IMR-90 (cell line): ENCODE data around the gene TFDP2. TPM values are rescaled to one million over a fixed set of nuclear protein-coding genes. Genes with fewer than 3 reads are reported as not detected.

Experiments
- ATAC-seq: fragments of 200-7000 bp; cut with Tn5 transposase; 2 replicates; pipeline ENCODE4 v1.9.1; 2020; ENCODE audit warnings: low read depth, mild to moderate bottlenecking, moderate library complexity
- BruUV-seq: library from RNA; stranded (reverse); fragments of 400-500 nt; replicated peaks from 2 replicates; lab custom pipeline; 2021; lab: Mats Ljungman, UMichigan
- CTCF ChIA-PET: fragments of 300-600 bp; formaldehyde crosslinking; extraction: SDS; loops from one replicate; lab custom pipeline; 2021; ENCODE audit warnings: antibody characterized with exemption; lab: Yijun Ruan, JAX
- POLR2A ChIA-PET: fragments of 300-600 bp; sonication (Branson Sonifier 250); formaldehyde crosslinking; loops from one replicate; lab custom pipeline; 2022; ENCODE audit warnings: antibody characterized with exemption; ENCODE audit not compliant: unreplicated experiment; lab: Charles Lee
- DNase-seq: peaks from one replicate; pipeline ENCODE4 v3.0.0; 2013
- H2AFZ ChIP-seq: replicated peaks from 2 replicates; pipeline ENCODE3; 2013; ENCODE audit warnings: low read length, mild to moderate bottlenecking; ENCODE audit not compliant: poor library complexity
- H2AK5ac ChIP-seq: 2 replicates; pipeline ENCODE4 v1.6.1; 2013; ENCODE audit warnings: low read depth, low read length, inconsistent platforms
- H2AK9ac ChIP-seq: replicated peaks from 2 replicates; pipeline ENCODE3; 2013; ENCODE audit warnings: mild to moderate bottlenecking, low read depth, low read length, moderate library complexity; ENCODE audit not compliant: poor library complexity
- H2BK120ac ChIP-seq: 2 replicates; pipeline ENCODE4 v1.6.1; 2013; ENCODE audit warnings: low read depth, low read length, inconsistent platforms
- H2BK15ac ChIP-seq: 3 replicates; pipeline ENCODE4 v1.6.1; 2013; ENCODE audit warnings: low read depth, low read length, inconsistent platforms
- H2BK20ac ChIP-seq: 2 replicates; pipeline ENCODE4 v1.6.1; 2013; ENCODE audit warnings: low read depth, mild to moderate bottlenecking, inconsistent platforms, low read length, moderate library complexity
- H2BK5ac ChIP-seq: 2 replicates; pipeline ENCODE4 v1.6.1; 2013; ENCODE audit warnings: mild to moderate bottlenecking, low read depth, low read length, inconsistent platforms; ENCODE audit not compliant: poor library complexity, severe bottlenecking
- H3K14ac ChIP-seq: replicated peaks from 2 replicates; pipeline ENCODE4 v1.6.1; 2013; ENCODE audit warnings: low read depth, low read length, inconsistent platforms
- H3K18ac ChIP-seq: 2 replicates; pipeline ENCODE4 v1.6.1; 2013; ENCODE audit warnings: low read depth, low read length, control low read depth
- H3K23ac ChIP-seq: 2 replicates; pipeline ENCODE4 v1.6.1; 2013; ENCODE audit warnings: low read depth, low read length, inconsistent platforms
- H3K27ac ChIP-seq: 2 replicates; pipeline ENCODE4 v1.5.1; 2013; ENCODE audit warnings: mild to moderate bottlenecking, control low read depth, low read length; ENCODE audit not compliant: insufficient read depth
- H3K27me3 ChIP-seq: 2 replicates; pipeline ENCODE4 v1.6.1; 2013; ENCODE audit warnings: low read length; ENCODE audit not compliant: control insufficient read depth, insufficient read depth
- H3K36me3 ChIP-seq: 2 replicates; pipeline ENCODE4 v1.6.1; 2013; ENCODE audit warnings: low read length, mixed read lengths; ENCODE audit not compliant: control insufficient read depth, insufficient read depth
- H3K4ac ChIP-seq: 2 replicates; pipeline ENCODE4 v1.6.1; 2013; ENCODE audit warnings: low read depth, low read length, inconsistent platforms
- H3K4me1 ChIP-seq: 2 replicates; pipeline ENCODE4 v1.6.1; 2013; ENCODE audit warnings: low read length, mixed read lengths; ENCODE audit not compliant: control insufficient read depth, insufficient read depth
- H3K4me2 ChIP-seq: 2 replicates; pipeline ENCODE4 v1.6.1; 2013; ENCODE audit warnings: low read depth, mild to moderate bottlenecking, control low read depth, low read length, moderate library complexity
- H3K4me3 ChIP-seq: 2 replicates; pipeline ENCODE4 v1.5.1; 2013; ENCODE audit warnings: low read depth, mild to moderate bottlenecking, control low read depth, low read length, moderate library complexity; ENCODE audit not compliant: insufficient read depth
- H3K56ac ChIP-seq: 2 replicates; pipeline ENCODE4 v1.6.1; 2013; ENCODE audit warnings: low read length, inconsistent platforms; ENCODE audit not compliant: insufficient read depth; ENCODE audit errors: extremely low read depth
- H3K79me1 ChIP-seq, 2 experiments: 2 replicates each; pipeline ENCODE4 v1.6.1; 2013; ENCODE audit warnings: low read length in 2 of 2, inconsistent platforms in 1 of 2, low read depth in 1 of 2
- H3K9ac ChIP-seq: 2 replicates; pipeline ENCODE4 v1.6.1; 2013; ENCODE audit warnings: low read depth, low read length, control low read depth
- H3K9me1 ChIP-seq: 2 replicates; pipeline ENCODE4 v1.6.1; 2013; ENCODE audit warnings: low read length, inconsistent platforms; ENCODE audit not compliant: insufficient read depth
- H3K9me3 ChIP-seq: 2 replicates; pipeline ENCODE4 v1.6.1; 2013; ENCODE audit warnings: low read length; ENCODE audit not compliant: control insufficient read depth, insufficient read depth
- H4K20me1 ChIP-seq: 2 replicates; pipeline ENCODE4 v1.6.1; 2013; ENCODE audit warnings: low read length, inconsistent platforms; ENCODE audit not compliant: insufficient read depth
- H4K5ac ChIP-seq: 2 replicates; pipeline ENCODE4 v1.6.1; 2013; ENCODE audit warnings: mild to moderate bottlenecking, low read depth, low read length, control low read depth
- H4K8ac ChIP-seq, 2 experiments: 2 replicates each; pipeline ENCODE4 v1.6.1; 2013; ENCODE audit warnings: low read depth in 2 of 2, low read length in 2 of 2, control low read depth in 1 of 2, inconsistent platforms in 1 of 2
- H4K91ac ChIP-seq: 2 replicates; pipeline ENCODE4 v1.6.1; 2013; ENCODE audit warnings: low read depth, low read length, inconsistent platforms; ENCODE audit not compliant: insufficient read depth
- BHLHE40 ChIP-seq: fragments of 150-350 bp; IDR thresholded peaks from 2 replicates; pipeline ENCODE4 v1.6.1; 2016; ENCODE audit warnings: mild to moderate bottlenecking, low read depth, low read length
- CEBPB ChIP-seq: IDR thresholded peaks from 2 replicates; pipeline ENCODE4 v1.6.1; 2012; ENCODE audit warnings: low read depth, low read length, improper control_type of control experiment
- MAFK ChIP-seq: IDR thresholded peaks from 2 replicates; pipeline ENCODE4 v1.6.1; 2012; ENCODE audit warnings: low read depth, low read length, improper control_type of control experiment
- NFE2L2 ChIP-seq: fragments of 150-350 bp; IDR thresholded peaks from 2 replicates; pipeline ENCODE4 v1.6.1; 2016; ENCODE audit warnings: low read depth, mild to moderate bottlenecking, low read length
- WGBS, 2 experiments: methylation state at CpG; one replicate each; pipeline versions ENCODE4 v1.1.5 to v1.1.7; 2013; ENCODE audit warnings: missing lambda C conversion rate in 2 of 2; ENCODE audit not compliant: insufficient read length in 1 of 2; ENCODE audit errors: extremely low coverage in 2 of 2; 5-methylcytosine and 5-hydroxymethylcytosine counted together
- dilution Hi-C: fragments of 300-500 bp; cut with HindIII; formaldehyde crosslinking; loops from one replicate; pipeline ENCODE4 v1.14.3; 2018; ENCODE audit warnings: low sequenced_read_pairs; ENCODE audit not compliant: unreplicated experiment
- in situ Hi-C: fragments of 300-500 bp; cut with MboI; formaldehyde crosslinking; loops from 3 replicates; pipeline ENCODE4 v1.14.3; 2019; ENCODE audit warnings: low sequenced_read_pairs, inconsistent platforms, mixed read lengths
- intact Hi-C: fragments of 100-400 bp; cut with micrococcal nuclease; formaldehyde crosslinking; loops from 2 replicates; pipeline ENCODE4 v1.10.0; 2022
- polyA plus RNA-seq, 3 experiments: library from polyadenylated mRNA; depleted of rRNA; stranded (reverse); fragments of >200 nt; gene quantifications; 2 replicates each; pipeline ENCODE4 v1.2.3, GENCODE V29; 2012; ENCODE audit warnings: low replicate concordance in 1 of 3
- total RNA-seq: library from RNA; depleted of rRNA; stranded (reverse); fragments of >200 nt; gene quantifications from 2 replicates; pipeline ENCODE4 v1.2.3, GENCODE V29; 2012

The TFDP2 gene
- total and polyA plus RNA-seq, 2 of the 4 experiments (the other 2 are of a cell fraction) = 10.7 to 23.7 TPM

DNA sequence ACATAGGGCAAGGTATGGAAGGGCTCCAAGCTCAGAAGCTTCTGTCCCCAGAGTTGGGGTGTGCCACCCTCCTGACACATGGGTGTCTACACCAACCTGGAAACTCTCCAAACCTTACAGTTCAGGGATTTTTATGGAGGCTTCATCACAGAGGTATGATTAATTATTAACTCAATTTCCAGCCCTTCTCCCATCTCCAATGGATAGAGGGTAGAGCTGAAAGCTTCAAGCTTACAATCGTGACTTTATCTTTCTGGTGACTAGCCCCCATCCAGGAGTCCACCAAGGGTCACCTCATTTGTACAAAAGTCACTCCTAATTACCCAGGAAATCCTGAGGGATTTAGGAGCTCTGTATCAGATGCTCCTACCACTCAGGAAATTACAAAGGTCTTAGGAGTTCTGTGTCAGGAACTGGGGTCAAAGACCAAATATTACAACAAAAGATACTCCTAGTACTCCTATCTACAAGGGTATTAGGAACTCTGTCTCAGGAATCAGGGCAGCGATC lies 62.7 kb downstream of the TFDP2 start:
- Histone ChIP-seq H2BK20ac (no peak overlapping the region), H3K4me2 (no peak overlapping the region), H3K4ac (no peak overlapping the region), H4K8ac (no peak overlapping the region), H3K36me3 (no peaks in the 10 kb centered on the region), H3K56ac (no peak overlapping the region), H3K9me3 (no peaks in the 10 kb centered on the region), H2AK9ac (no peak overlapping the region), H2AFZ (no peak overlapping the region), H3K4me3 (no peak overlapping the region), H3K4me1 (no peaks in the 10 kb centered on the region), H3K14ac (no peak overlapping the region), H2BK15ac (no peak overlapping the region), H2BK5ac (no peak overlapping the region), H3K9me1 (no peaks in the 10 kb centered on the region), H2AK5ac (no peak overlapping the region), H4K20me1 (no peaks in the 10 kb centered on the region), H3K23ac (no peak overlapping the region), H4K5ac (no peak overlapping the region), H3K79me1 (no peaks in the 10 kb centered on the region), H2BK120ac (no peak overlapping the region), H3K27ac (no peak overlapping the region), H3K18ac (no peak overlapping the region), H4K91ac (no peak overlapping the region), H3K27me3 (no peaks in the 10 kb centered on the region), H3K9ac (no peak overlapping the region)
- DNase-seq (no peak), ATAC-seq (no peak)
- dilution Hi-C loops = no loop called here
- no TSS peak for BruUV-seq
- no CpG with 5 or more reads among the region's 2 CpGs for WGBS, 2 experiments
- in situ Hi-C loops = no loop called here
- intact Hi-C loops = no loop called here
- CTCF ChIA-PET = interaction anchor here (0.6 kb wide), 1 partner anchor 312 kb away, joined by 3 read pairs; no protein-coding TSS in a partner anchor
- POLR2A ChIA-PET = no interaction called here
- TF ChIP-seq MAFK (no peak), NFE2L2 (no peak), CEBPB (no peak), BHLHE40 (no peak)
